PFSK-1 (cell line): ENCODE results near the gene CNRIP1.

Source experiments
- POLR2AphosphoS5 ChIP-seq: IDR thresholded peaks from 2 replicates; pipeline ENCODE4 v1.6.1; 2012; ENCODE audit warnings: low read depth, mild to moderate bottlenecking, control low read depth, low read length, moderate library complexity
- REST ChIP-seq, 2 experiments: IDR thresholded peaks; 2 replicates each; pipeline versions ENCODE4 v1.6.1 to v1.8.0; 2011 to 2012; ENCODE audit warnings: low read depth in 2 of 2, low read length in 2 of 2, control low read depth in 1 of 2, inconsistent platforms in 1 of 2, mild to moderate bottlenecking in 1 of 2, moderate library complexity in 1 of 2; ENCODE audit not compliant: insufficient read depth in 1 of 2
- SIN3A ChIP-seq: IDR thresholded peaks from 2 replicates; pipeline ENCODE4 v1.6.1; 2012; ENCODE audit warnings: mild to moderate bottlenecking, low read length, moderate library complexity, borderline replicate concordance; ENCODE audit not compliant: insufficient read depth

DNA sequence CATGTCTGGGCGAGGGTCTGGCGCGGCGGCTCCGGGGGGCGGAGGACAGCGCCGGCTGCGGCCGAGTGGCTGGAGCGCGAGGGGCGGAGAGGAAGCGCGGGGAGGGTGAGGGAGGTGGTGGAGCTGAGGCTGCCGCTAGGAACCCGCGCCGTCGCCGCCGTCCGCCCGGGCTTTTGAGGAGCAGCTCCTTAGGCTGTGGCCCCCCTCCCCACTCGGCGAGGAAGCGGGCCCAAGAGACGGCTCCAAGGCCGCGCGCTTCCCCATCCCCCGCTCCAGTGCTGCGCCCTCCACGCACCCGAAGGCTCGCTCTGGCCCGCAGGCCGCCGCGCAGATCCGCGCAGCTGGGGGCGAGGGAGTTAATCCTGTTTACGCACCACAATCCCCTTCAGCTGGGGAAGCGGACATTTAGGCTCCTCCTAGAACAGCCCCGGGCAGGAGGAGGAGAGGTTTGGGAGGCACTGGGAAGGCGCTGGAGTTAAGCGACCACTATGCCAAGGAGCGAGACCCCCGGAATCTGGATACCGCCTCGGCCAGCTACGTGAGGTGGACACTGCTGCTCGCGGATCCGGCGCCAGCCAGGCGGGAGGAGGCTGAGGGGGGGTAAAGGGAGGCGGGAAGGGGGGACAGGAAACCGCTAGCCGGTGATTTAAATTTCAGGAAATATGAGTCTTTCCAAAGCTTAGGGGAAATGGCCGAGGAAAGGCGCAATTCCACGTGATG lies at the start of gene CNRIP1:
- peak; percentile 66; the same call in 1 of the 2 replicates for TF ChIP-seq POLR2AphosphoS5
- TF ChIP-seq REST (IDR thresholded peaks at IDR 0.05; ENCODE audit: insufficient read depth in 1 of 2, low read depth in 2 of 2, low read length in 2 of 2) = no peak
- TF ChIP-seq SIN3A = peak; percentile 56; the same call in 1 of the 2 replicates
